Sigmoid colon (tissue), 7 donors: ENCODE data around the gene CLDN6. TPM values are rescaled to one million over a fixed set of nuclear protein-coding genes. Genes with fewer than 3 reads are reported as not detected.

Source experiments
- DNase-seq: peaks from one replicate; pipeline ENCODE4 v3.0.0-alpha.2; 2019
- H3K27ac ChIP-seq, 4 donors: fragments of 200-600 bp; sonication (generic); one replicate each; pipeline ENCODE4 v1.5.1; 2016 to 2019; ENCODE audit warnings: mild to moderate bottlenecking in 1 of 4
- H3K27me3 ChIP-seq, 3 donors: fragments of 200-600 bp; sonication (generic); one replicate each; pipeline ENCODE4 v1.5.1; 2019; ENCODE audit warnings: mild to moderate bottlenecking in 1 of 3
- H3K36me3 ChIP-seq, 4 donors: fragments of 200-600 bp; sonication (generic); one replicate each; pipeline ENCODE4 v1.5.1; 2016 to 2019
- H3K4me1 ChIP-seq, 4 donors: fragments of 200-600 bp; sonication (generic); one replicate each; pipeline ENCODE4 v1.5.1; 2017 to 2019
- H3K4me3 ChIP-seq, 4 donors: fragments of 200-600 bp; sonication (generic); one replicate each; pipeline ENCODE4 v1.5.1; 2017 to 2019; ENCODE audit warnings: mild to moderate bottlenecking in 2 of 4, moderate library complexity in 1 of 4
- H3K9me3 ChIP-seq, 4 donors: fragments of 200-600 bp in 3 of 4; sonication (generic) in 3 of 4; one replicate each; pipeline versions ENCODE4 v1.5.1 to v1.6.1; 2013 to 2019
- CTCF ChIP-seq, 4 experiments: fragments of 450-650 bp in 3 of 4; fragments of 200-600 bp in 1 of 4; IDR thresholded peaks; one replicate each; pipeline ENCODE4 v1.5.1; 2016 to 2019; ENCODE audit warnings: antibody characterized with exemption in 4 of 4, mild to moderate bottlenecking in 3 of 4, moderate library complexity in 2 of 4
- EP300 ChIP-seq, 4 donors: sonication (generic); formaldehyde crosslinking; IDR thresholded peaks; one replicate each; pipeline ENCODE4 v1.6.1; 2017; ENCODE audit warnings: antibody characterized with exemption in 4 of 4
- POLR2A ChIP-seq, 2 donors: fragments of 450-650 bp; IDR thresholded peaks; one replicate each; pipeline ENCODE4 v1.6.1; 2016; ENCODE audit warnings: antibody characterized with exemption in 2 of 2, mild to moderate bottlenecking in 2 of 2, moderate library complexity in 2 of 2
- POLR2AphosphoS5 ChIP-seq, 4 donors: sonication (generic); formaldehyde crosslinking; IDR thresholded peaks; one replicate each; pipeline ENCODE4 v1.6.1; 2017; ENCODE audit warnings: antibody characterized with exemption in 4 of 4
- WGBS, 2 donors: extraction: QIAGEN DNeasy Blood & Tissue Kit; methylation state at CpG; one replicate each; pipeline ENCODE4 v1.1.7; 2013; 5-methylcytosine and 5-hydroxymethylcytosine counted together
- intact Hi-C: fragments of 100-400 bp; cut with DNase I; formaldehyde crosslinking; loops from one replicate; pipeline ENCODE4 v1.15.1; 2023
- polyA plus RNA-seq, 3 donors: library from polyadenylated mRNA; stranded (reverse); fragments of 200-250 nt; gene quantifications; one replicate each; pipeline ENCODE4 v1.2.3, GENCODE V29; 2013
- total RNA-seq, 4 donors: library from RNA; depleted of rRNA; stranded (reverse); fragments of >200 nt; gene quantifications; one replicate each; pipeline ENCODE4 v1.1.0, GENCODE V29; 2016
- donor health status: healthy with polysubstance abuse.
- donor health status: Bipolar disorder and iron deficiency.
- donor health status: healthy.

The CLDN6 gene
- total and polyA plus RNA-seq, 7 donors, result not detected

DNA sequence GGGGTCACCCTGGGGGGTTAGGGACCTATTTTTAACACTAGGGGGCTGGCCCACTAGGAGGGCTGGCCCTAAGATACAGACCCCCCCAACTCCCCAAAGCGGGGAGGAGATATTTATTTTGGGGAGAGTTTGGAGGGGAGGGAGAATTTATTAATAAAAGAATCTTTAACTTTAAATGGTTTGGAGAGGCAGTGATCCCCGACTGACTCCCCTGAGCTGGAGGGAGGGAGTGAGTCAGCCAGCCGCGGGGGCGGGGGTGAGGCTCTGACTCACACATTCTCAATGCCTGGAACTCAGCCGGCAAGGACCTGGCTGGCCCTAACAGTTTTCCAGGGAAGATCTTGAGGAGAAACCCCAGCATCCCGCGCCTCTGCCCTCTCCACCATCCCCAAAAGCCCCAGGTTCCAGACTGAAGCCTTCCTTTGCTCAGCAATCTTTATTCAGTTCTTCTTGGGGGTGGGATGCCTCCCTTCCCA, 4.3 kb upstream of the CLDN6 start:
- Histone ChIP-seq H3K4me1 (peaks cover 0 to 62% (median 54%) of the 10 kb centered on the region in 4 donors), H3K27ac (peak overlapping the region; percentile 98 to 99 (median 98)), H3K36me3 (peaks cover 0 to 17% (median 14%) of the 10 kb centered on the region in 4 donors), H3K27me3 (peaks cover 14 to 22% (median 20%) of the 10 kb centered on the region in 3 donors), H3K9me3 (no peaks in the 10 kb centered on the region), H3K4me3 (peak overlapping the region in 3 of 4 donors; percentile 65 to 74 (median 67))
- DNase-seq, result peak; percentile 96
- 20 to 25% methylated on average over 8 of the region's 8 CpGs for WGBS, 2 donors
- TF ChIP-seq POLR2AphosphoS5 (IDR thresholded peaks at IDR 0.05) (peak; percentile 52 to 73 (median 68)), POLR2A (IDR thresholded peaks at IDR 0.05) (no peak), EP300 (IDR thresholded peaks at IDR 0.05) (no peak)
- intact Hi-C loops, result no loop called here

DNA sequence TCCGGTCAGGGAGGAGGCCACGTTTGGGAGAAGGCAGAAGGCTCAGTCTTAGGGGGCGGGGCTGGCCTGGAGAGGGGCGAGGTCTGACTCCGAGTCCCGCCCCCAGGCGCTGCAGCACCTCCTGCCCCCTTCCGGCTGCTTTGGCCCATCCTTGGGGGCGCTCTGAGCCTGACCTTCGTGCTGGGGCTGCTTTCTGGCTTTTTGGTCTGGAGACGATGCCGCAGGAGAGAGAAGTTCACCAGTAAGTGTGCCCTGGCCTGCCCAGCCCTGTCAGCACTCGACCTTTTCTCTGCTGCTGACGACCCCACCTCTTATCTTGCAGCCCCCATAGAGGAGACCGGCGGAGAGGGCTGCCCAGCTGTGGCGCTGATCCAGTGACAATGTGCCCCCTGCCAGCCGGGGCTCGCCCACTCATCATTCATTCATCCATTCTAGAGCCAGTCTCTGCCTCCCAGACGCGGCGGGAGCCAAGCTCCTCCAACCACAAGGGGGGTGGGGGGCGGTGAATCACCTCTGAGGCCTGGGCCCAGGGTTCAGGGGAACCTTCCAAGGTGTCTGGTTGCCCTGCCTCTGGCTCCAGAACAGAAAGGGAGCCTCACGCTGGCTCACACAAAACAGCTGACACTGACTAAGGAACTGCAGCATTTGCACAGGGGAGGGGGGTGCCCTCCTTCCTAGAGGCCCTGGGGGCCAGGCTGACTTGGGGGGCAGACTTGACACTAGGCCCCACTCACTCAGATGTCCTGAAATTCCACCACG, 3.6 kb upstream of the CLDN6 start:
- peaks cover 0 to 11% (median 9%) of the 10 kb centered on the region in 4 donors for H3K36me3 ChIP-seq
- TF ChIP-seq POLR2A (IDR thresholded peaks at IDR 0.05) (no peak), CTCF (IDR thresholded peaks at IDR 0.05) (peak in 1 of 4 experiments; percentile 27), POLR2AphosphoS5 (IDR thresholded peaks at IDR 0.05) (peak in 1 of 4 donors; percentile 21), EP300 (IDR thresholded peaks at IDR 0.05) (no peak)
- H3K9me3 ChIP-seq, result no peaks in the 10 kb centered on the region
- WGBS, 2 donors, result 17 to 18% methylated on average over 25 of the region's 25 CpGs
- intact Hi-C loops, result loop anchor here (2.0 kb wide), 1 partner anchor 261 kb away; the partner anchor contains the start of gene ZNF263
- peaks cover 17 to 28% (median 24%) of the 10 kb centered on the region in 3 donors for H3K27me3 ChIP-seq
- peak overlapping the region; percentile 46 to 74 (median 61) for H3K4me3 ChIP-seq
- H3K4me1 ChIP-seq, result peaks cover 0 to 62% (median 54%) of the 10 kb centered on the region in 4 donors
- H3K27ac ChIP-seq, result peak overlapping the region; percentile 98 to 99 (median 98)
- DNase-seq, result peak; percentile 90

GRCh38 chr16:3020604-3021448, 2.8 kb upstream of the CLDN6 start:
- WGBS, 2 donors, result 0 to 1% methylated on average over 57 of the region's 57 CpGs
- intact Hi-C loops, result loop anchor here (2.0 kb wide), 1 partner anchor 262 kb away; the partner anchor contains the start of gene ZNF263
- peaks cover 0 to 62% (median 54%) of the 10 kb centered on the region in 4 donors for H3K4me1 ChIP-seq
- peak; percentile 94 for DNase-seq
- no peaks in the 10 kb centered on the region for H3K9me3 ChIP-seq
- H3K27ac ChIP-seq, result peak overlapping the region; percentile 98 to 99 (median 98)
- H3K36me3 ChIP-seq, result peaks cover 0 to 3% (median 1%) of the 10 kb centered on the region in 4 donors
- peaks cover 17 to 28% (median 24%) of the 10 kb centered on the region in 3 donors for H3K27me3 ChIP-seq
- H3K4me3 ChIP-seq, result peak overlapping the region; percentile 46 to 74 (median 61)
- TF ChIP-seq POLR2AphosphoS5 (IDR thresholded peaks at IDR 0.05) (peak; percentile 49 to 90 (median 70)), EP300 (IDR thresholded peaks at IDR 0.05) (peak in 2 of 4 donors; percentile 57 to 80), POLR2A (IDR thresholded peaks at IDR 0.05) (no peak), CTCF (IDR thresholded peaks at IDR 0.05) (no peak)

GRCh38 chr16:3020247-3020603, 2.2 kb upstream of the CLDN6 start, which contains the start of gene TNFRSF12A:
Gene TNFRSF12A (plus strand): TSS chr16:3020368. CDS start chr16:3020398, 30 bp downstream.
- Histone ChIP-seq H3K27ac (peak within 1 kb of the TSS; percentile 98 to 99 (median 98)), H3K4me3 (peak within 1 kb of the TSS; percentile 46 to 74 (median 61)), H3K9me3 (no peaks in the 10 kb centered on the region), H3K36me3 (no peaks in the 10 kb centered on the region), H3K4me1 (peaks cover 0 to 59% (median 53%) of the 10 kb centered on the region in 4 donors), H3K27me3 (peaks cover 17 to 28% (median 24%) of the 10 kb centered on the region in 3 donors)
- peak; percentile 83 for DNase-seq
- intact Hi-C loops, result loop anchor here (2.0 kb wide), 1 partner anchor 263 kb away; the partner anchor contains the start of gene ZNF263
- TF ChIP-seq EP300 (IDR thresholded peaks at IDR 0.05), result no peak
- TF ChIP-seq POLR2A (IDR thresholded peaks at IDR 0.05), result peak in 1 of 2 donors; percentile 51
- TF ChIP-seq POLR2AphosphoS5 (IDR thresholded peaks at IDR 0.05), result peak; percentile 56 to 90 (median 88)
- 1% methylated on average over 49 of the region's 49 CpGs for WGBS, 2 donors

DNA sequence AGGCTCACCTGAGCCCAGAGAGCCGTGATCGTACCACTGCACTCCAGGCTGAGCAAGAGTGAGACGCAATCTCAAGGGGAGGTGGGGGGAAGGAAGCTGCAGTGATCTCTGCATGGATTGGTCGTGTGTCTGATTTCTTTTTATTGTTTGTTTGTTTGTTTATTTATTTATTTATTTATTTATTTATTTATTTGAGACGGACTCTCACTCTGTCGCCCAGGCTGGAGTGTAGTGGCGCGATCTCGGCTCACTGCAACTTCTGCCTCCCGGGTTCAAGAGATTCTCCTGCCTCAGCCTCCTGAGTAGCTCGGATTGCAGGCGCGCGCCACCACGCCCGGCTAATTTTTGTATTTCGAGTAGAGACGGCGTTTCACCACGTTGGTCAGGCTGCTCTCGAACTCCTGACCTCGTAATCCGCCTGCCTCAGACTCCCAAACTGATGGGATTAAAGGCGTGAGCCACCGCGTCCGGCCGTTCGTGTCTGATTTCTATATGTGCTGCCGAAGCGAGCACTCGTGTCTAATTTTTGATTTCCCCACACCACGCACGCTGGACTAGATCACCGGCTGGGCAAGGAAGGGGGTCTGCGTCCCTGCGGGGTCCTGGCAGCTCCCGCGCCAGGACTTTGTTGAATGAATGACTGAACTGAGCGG, 1.7 kb upstream of the CLDN6 start:
- DNase-seq, result no peak
- peak overlapping the region; percentile 98 to 99 (median 98) for H3K27ac ChIP-seq
- H3K27me3 ChIP-seq, result peaks cover 17 to 28% (median 24%) of the 10 kb centered on the region in 3 donors
- no peaks in the 10 kb centered on the region for H3K9me3 ChIP-seq
- WGBS, 2 donors, result 19 to 30% methylated on average over 40 of the region's 40 CpGs
- H3K4me3 ChIP-seq, result peak overlapping the region in 3 of 4 donors; percentile 57 to 74 (median 65)
- TF ChIP-seq EP300 (IDR thresholded peaks at IDR 0.05) (no peak), POLR2AphosphoS5 (IDR thresholded peaks at IDR 0.05) (no peak), CTCF (IDR thresholded peaks at IDR 0.05) (no peak), POLR2A (IDR thresholded peaks at IDR 0.05) (no peak)
- H3K4me1 ChIP-seq, result peaks cover 0 to 54% (median 49%) of the 10 kb centered on the region in 4 donors
- intact Hi-C loops, result loop anchor here (2.0 kb wide), 1 partner anchor 263 kb away; the partner anchor contains the start of gene ZNF263
- H3K36me3 ChIP-seq, result no peaks in the 10 kb centered on the region
